CD4-positive, alpha-beta T cell treated with Interferon alpha-2 for 1 hour (primary cell): ENCODE data around the gene NAP1L4.
A peak's percentile ranks its signal among the peaks of the same experiment; 100 is the strongest.
"Not testable (repeated sequence)": the region's sequence is repeated elsewhere in the genome, so short reads cannot be mapped to it uniquely, and the experiment has no call there.

ENCODE experiments used
- DNase-seq, 2 donors: peaks; one replicate each; pipeline ENCODE4 v3.0.0-alpha.2; 2020 to 2022

NAP1L4 gene

GRCh38 chr11:2955906-2956476 is 36.1 kb downstream of the NAP1L4 start:
- DNase-seq, result no peak

- DNase-seq, result no peak
These were observed 37.9 kb downstream of the NAP1L4 start for GRCh38 chr11:2954263-2954662.

- DNase-seq, result no peak
These were observed 39.8 kb downstream of the NAP1L4 start for GRCh38 chr11:2952290-2952689.

GRCh38 chr11:2951231-2952110 is 40.7 kb downstream of the NAP1L4 start:
- no peak for DNase-seq

GRCh38 chr11:2950825-2951224 is 41.3 kb downstream of the NAP1L4 start:
- no peak for DNase-seq

GRCh38 chr11:2949920-2950319 is 42.2 kb downstream of the NAP1L4 start:
- no peak for DNase-seq

GRCh38 chr11:2947744-2948143 is 44.4 kb downstream of the NAP1L4 start:
- no peak for DNase-seq

- DNase-seq, result no peak
These were observed 46.3 kb downstream of the NAP1L4 start for GRCh38 chr11:2945757-2946287.

GRCh38 chr11:2945031-2945756 is 46.9 kb downstream of the NAP1L4 start:
- peak; percentile 51 to 58 for DNase-seq

- no peak for DNase-seq
These were observed 47.6 kb downstream of the NAP1L4 start for GRCh38 chr11:2944530-2944929.

- peak in 1 of 2 donors; percentile 17 for DNase-seq
These were observed 48.4 kb downstream of the NAP1L4 start for GRCh38 chr11:2943711-2944118.

- DNase-seq, result no peak
These were observed 49.0 kb downstream of the NAP1L4 start for GRCh38 chr11:2942872-2943710.

GRCh38 chr11:2942447-2942846 is 49.7 kb downstream of the NAP1L4 start:
- DNase-seq, result no peak

- no peak for DNase-seq
These were observed 51.0 kb downstream of the NAP1L4 start for GRCh38 chr11:2940921-2941821.

- DNase-seq, result peak; percentile 49 to 56
These were observed 51.8 kb downstream of the NAP1L4 start for GRCh38 chr11:2940147-2940920.

- DNase-seq, result not testable (repeated sequence)
These were observed 53.4 kb downstream of the NAP1L4 start for GRCh38 chr11:2938458-2939418.

GRCh38 chr11:2937641-2938457 is 54.3 kb downstream of the NAP1L4 start:
- not testable (repeated sequence) for DNase-seq

- no peak for DNase-seq
These were observed 57.4 kb downstream of the NAP1L4 start for GRCh38 chr11:2934611-2935239.
